GM19452 (cell line): Measurements from ENCODE around the gene CLC.
"Not testable (repeated sequence)": the region's sequence is repeated elsewhere in the genome, so short reads cannot be mapped to it uniquely, and the experiment has no call there.

Experiments used
- ATAC-seq: cut with Tn5 transposase; IDR thresholded peaks from one replicate; pipeline ENCODE4 v1.9.1; 2021; ENCODE audit not compliant: unreplicated experiment

CLC gene

DNA sequence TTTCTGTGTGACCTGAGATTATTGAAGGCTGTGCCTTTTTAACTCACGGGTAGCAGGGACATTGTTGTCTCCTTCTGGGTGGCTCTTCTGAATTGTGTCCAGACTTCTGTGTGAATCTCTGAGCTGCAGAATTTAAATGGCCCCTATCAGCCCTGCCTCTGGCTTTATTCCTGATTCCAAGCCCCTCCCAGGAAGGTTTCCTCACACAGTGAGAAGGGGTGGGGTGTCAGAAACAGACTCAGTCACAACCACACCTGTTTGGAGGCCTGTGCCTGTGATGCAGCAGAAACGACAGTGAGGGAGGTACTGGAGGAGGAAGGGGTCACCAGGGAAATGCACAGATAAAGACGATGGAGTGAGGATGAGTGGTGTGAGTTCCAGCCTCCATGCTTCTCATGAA is at the start of gene CLC:
Gene CLC, minus strand, starts transcription at position 139 of the 400 bp plus-strand sequence. Its CDS starts 77 bp downstream, at position 62.
- no peak for ATAC-seq

DNA sequence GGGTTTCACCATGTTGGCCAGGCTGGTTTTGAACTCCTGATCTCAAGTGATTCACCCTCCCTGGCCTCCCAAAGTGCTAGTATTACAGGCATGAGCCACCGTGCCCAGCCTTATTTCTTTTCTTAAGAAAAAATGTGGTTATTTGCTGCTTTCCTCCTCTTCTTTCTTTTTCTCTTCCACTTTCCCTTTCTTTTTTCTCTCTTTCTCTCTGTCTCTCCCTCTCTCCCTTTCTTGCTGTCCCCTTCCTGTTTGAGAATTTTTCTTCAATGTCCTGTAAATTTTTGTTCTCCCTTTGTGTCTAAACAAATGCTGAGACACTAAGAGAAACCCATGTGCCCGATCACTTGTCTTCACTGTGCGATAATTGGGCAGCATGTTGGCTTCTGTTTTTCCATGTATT is 43.1 kb upstream of the CLC start:
- ATAC-seq: no peak

DNA sequence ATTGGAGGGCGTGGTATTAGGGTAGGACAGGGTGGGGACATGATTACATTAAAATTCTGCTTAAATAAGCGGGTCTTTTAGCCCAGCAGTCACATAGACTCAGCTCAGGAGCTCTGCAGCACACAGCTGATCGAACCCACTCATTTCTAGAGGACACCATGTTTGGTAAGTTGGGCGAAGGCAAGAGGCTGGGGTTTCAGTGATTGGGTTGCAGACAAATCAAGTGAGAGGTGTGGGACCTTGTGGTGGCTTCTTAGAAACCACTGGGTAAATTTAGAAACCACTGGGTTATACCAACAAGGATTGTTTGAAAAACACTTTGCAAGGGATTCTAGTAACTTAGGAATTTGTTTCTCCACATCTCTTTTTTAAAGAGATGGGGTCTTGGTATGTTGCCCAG is 40.9 kb upstream of the CLC start, which contains the start of gene LEUTX:
Gene LEUTX, plus strand, starts transcription at position 92 of the 400 bp plus-strand sequence. Its CDS starts 67 bp downstream, at position 159.
- ATAC-seq: no peak

DNA sequence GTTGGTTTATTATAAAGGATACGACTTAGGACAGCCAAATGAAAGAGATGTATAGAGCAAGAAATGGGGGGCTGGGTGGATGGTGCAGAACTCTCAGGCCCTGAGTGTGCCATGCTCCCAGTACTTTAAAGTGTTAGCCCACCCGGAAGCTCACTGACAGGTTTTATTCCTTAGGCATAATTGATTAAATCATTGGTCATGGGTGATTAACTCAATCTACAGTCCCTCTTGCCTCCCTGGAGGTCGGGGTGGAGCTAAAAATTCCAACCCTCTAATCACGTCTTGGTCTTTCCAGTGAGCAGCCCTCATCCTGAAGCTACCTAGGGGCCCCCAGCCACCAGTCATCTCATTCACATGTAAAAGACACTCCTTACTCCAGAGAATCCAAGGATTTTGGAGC is 31.0 kb upstream of the CLC start:
- ATAC-seq: no peak

DNA sequence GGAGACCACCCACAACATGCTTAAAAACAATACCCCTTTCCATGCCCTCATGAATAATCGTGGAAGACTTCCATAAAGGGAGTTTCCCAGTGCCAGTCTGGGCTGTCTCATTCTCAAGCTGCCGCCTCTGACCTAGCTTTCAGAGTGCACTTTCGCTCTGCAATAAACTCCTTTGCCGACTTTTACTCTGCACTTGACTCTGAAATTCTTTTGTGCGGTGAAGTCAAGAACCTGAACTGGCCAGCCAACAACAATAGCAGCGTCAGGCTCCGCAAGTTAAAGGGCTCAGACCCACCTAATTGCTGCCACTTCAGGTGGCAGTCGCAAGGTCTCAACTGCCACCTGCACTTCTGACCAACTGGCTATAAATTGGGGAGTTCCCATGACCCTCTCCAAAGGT is 30.5 kb upstream of the CLC start:
- ATAC-seq: no peak

DNA sequence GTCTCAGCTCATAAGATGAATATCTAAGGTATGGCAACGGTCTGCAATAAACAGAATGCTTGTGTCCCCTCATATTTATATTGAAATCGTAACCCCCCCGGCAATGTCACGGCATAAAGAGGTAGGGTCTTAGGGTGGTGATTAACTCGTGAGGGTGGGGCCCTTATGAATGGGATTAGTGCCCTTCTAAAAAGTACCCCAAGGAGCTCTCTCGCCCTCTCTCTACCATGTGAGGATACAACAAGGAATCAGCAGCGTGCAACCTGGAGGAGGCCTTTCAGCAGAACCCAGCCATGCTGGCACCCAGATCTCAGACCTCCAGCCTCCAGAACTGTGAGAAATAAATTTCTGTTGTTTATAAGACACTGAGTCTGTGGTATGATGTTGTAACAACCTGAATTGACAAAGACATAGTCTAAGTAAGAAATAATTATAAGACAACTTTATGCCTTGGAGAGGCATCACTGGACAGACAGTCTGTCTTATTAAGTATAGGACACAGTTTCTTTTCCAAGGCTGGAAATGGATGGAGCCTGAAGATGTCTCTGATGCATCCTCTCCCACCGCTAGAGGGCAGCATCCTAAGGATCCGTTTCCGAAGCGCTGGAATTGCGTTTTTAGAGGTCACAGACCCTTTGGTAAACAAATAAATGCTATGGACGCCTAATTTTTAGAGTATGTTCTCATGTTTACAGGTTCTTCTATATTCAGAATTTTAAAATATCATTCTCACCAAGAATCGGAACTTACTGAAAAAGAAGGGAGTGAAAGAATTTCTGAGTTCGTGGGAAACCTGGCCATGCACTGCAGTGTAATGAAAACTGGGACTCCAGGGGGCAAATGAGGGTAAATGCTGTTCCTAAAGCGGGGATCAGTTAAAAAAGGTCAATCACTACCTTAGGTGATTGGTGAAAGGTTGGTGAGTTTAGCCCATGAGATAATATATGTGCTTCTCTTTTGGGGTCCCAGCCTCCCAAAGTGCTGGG is 27.6 kb upstream of the CLC start:
- no peak for ATAC-seq

DNA sequence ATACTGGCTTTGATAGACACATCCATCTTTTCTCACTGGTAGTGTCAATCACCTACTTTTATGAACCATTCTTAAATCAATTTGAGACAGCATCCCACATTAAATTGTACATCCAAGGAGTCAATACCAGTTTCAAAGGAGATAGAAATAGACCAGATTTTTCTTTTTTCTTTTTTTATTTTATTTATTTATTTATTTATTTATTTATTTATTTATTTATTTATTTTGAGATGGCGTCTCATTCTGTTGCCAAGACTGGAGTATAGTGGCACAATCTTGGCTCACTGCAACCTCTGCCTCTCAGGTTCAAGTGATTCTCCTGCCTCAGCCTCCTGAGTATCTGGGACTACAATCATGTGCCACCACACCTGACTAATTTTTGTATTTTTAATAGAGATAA is 24.0 kb upstream of the CLC start:
- not testable (repeated sequence) for ATAC-seq

DNA sequence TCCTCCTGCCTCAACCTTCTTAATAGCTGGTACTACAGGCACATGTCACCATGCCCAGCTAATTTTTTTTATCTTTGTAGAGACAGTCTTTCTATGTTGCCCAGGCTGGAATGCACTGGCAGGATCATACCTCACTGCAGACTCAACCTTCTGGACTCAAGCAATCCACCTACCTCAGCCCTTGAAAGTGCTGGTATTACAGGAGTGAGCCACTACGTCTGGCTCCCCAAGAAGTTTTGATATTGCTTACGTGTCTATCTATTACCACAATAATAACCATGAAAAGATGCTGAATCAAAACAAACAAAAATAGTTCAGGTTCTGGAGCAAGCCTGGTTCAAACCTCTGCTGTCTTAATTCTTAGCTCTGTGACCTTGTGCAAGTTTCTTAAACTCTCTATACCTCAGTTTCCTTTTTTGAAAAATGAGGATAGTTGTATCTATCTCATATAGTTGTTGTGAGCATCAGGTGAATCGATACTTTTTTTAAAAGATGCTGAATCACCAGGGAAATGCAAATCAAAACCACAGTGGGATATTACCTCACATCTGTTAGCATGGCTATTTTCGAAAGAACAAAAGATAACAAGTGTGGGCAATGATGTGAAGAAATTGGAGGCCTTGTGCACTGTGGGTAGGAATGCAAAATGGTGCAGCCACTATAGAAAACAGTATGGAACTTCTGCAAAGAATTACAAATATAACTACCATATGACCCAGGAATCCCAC is 21.8 kb upstream of the CLC start:
- ATAC-seq: peak; percentile 67

DNA sequence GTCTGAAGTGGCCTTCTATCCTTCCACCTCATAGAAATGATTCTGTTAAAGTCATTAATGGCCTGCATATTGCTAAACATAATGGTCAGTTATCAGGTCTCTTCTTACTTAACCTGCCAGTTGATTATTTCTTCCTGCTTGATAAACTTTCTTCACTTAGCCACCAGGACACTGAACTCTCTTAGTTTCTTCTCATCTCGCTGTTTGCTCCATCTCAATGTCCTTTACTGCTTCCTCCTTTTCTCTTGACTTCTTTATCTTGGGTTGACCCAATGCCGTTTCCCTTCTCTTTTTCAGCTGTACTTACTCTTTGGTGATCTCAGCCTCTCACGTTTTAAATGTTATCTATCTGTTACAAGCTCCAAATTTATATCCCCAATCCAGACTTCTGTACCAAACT is 17.1 kb upstream of the CLC start:
- ATAC-seq: no peak

DNA sequence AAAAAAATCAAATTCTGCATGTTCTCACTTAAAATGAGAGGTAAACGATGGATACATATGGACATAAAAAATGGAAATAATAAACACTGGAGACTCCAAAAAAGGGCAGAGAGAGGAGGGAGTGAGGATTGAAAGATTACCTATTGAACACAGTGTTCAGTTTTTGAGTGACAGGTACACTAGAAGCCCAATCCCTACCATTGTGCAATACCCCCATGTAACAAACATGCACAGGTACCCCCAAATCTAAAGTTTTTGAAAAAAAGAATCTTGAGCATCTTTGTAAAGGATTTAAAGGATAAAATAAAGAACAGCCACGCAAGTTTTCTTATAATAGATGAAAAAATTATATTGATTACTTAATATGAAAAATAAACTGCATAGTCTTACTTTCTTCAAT is 16.7 kb upstream of the CLC start:
- no peak for ATAC-seq

DNA sequence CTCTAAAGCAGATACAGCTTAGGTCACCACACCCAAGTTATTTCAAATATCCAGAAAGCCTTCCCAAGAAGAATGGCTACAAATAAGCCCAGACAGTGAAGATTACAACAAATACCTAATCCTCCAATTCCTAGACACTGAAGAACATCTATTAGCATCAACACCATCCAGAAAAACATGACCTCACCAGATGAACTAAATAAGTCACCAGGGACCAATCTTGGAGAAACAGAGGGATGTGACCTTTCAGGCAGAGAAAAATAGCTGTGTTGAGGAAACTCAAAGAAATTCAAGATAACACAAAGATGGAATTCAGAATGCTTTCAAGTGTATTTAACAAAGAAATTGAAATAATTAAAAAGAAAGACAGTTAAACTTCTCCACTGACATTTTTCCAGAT is 15.0 kb upstream of the CLC start:
- no peak for ATAC-seq

DNA sequence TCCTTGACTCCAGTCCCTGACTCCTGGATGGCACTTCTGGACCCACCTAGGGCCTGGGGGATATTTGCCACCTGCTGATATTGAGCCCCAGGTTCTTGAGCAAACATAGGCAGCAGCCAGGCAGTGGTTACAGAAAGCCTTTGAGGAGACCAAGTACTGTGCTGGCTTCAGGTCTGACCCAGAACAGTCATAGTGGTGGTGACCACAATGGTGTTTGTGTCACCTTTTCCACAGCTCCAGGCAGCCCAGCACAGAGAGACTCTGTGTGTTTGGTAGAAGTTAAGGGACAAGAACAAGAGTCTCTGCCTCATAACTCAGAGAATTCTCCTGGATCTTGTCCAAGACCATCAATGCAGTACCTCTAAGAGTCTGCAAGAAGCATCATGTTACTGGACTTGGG is 14.6 kb upstream of the CLC start:
- ATAC-seq: no peak

DNA sequence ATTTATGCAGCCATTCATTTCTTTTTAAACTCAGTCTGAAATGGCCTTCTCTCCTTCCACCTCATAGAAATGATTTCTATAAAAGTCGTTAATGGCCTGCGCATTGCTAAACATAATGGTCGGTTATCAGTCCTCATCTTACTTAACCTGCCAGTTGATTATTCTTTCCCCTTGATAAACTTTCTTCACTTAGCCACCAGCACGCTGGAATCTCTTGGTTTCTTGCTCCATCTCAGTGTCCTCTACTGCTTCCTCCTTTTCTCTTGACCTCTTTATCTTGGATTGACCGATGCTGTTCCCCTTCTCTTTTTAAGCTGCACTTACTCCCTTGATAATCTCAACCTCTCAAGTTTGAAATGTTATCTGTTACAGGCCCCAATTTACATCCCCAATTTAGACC is 12.2 kb upstream of the CLC start:
- ATAC-seq: no peak

DNA sequence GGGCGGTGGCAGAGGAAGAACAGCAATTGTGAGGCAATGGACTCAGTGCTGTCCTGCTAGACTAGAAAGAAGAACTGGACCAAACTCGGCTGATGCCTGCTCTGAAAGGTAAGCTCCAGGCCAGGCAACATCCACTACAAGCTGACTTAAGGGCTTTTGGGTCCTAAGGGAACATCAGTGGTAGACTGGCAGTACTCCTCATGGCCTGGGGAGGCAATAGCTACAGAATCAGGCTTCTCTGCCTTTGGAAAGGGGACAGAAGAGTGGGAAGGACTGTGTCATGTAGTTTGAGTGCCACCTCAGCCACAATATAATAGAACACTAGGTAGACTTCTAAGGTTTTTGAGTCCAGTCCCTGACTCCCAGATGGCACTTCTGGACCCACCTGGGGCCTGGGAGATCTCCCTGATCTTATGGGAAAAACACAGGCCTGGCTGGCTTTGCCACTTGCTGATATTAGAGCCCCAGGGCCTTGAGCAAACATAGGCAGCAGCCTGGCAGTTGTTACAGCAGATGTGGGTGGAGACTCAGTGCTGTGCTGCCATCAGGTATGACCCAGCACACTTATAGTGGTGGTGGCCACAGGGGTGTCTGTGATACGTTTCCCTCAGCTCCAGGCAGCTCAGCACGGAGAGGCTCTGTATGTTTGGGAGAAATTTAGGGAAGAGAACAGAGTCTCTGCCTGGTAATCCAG is 9.2 kb upstream of the CLC start:
- ATAC-seq: no peak

DNA sequence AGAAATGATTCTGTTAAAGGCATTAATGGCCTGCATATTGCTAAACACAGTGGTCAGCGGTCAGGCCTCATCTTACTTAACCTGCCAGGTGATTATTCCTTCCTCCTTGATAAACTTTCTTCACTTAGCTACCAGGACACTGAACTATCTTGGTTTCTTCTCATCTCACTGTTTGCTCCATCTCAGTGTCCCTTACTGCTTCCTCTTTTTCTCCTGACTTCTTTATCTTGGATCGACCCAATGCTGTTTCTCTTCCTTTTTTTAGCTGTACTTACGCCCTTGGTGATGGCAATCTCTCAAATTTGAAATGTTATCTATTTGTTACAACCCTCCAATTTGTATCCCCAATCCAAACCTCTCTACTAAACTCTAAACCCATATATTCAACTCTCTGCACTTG is 7.8 kb upstream of the CLC start:
- no peak for ATAC-seq

DNA sequence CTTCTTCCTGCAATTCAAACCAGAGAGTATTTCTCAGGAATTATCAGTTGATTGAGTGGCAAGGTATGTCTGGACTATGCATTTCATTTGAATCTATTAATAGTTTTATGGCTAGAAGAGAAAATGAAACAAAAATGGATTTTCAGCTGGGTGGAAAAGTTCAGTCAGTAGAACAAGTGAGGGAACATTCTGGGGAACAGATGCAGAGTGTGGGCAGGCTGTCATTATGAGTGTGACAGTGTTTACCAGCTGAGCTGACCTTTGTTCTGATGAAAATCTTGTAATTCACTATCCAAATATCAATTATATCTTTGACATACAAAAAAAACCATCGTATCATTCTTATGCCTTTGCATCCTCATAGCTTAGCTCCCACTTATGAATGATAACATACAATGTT is 2.6 kb upstream of the CLC start:
- no peak for ATAC-seq

DNA sequence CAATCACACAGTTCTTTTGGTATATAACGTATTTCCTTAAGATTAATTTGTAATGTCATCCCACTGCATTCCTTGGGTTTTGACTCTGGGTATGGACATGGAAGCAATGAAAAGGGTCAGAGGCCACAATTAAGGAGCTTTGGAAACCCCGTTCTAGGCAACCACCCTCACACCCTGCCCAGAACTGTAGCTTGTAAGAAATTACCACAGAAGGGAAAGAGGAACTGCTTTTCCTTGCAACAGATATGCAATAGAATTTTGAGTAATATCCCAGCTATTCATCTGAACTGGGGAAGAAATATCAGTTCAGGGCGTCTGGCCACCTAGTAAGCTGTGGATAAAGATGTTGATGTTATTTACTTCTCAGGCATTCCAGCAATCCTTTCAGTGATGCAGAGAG is 985 bp upstream of the CLC start:
- no peak for ATAC-seq

DNA sequence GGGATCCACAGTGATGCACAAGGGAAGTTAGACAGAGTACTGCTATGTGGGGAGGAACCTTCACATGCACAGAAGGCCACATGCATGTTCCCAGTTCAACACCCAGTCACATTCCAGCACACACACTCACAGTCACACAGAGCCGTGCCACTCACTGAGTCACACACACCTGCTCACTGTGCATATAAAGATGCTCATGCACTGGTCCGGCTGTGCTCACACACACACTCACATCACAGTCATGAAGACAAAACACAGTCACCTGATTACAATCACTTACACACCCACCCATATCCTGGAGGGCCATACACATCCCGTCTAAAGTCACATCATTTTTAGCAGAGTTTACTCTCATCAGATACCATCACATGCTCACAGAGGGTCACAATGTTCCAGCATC is 478 bp downstream of the CLC start:
- ATAC-seq: no peak

DNA sequence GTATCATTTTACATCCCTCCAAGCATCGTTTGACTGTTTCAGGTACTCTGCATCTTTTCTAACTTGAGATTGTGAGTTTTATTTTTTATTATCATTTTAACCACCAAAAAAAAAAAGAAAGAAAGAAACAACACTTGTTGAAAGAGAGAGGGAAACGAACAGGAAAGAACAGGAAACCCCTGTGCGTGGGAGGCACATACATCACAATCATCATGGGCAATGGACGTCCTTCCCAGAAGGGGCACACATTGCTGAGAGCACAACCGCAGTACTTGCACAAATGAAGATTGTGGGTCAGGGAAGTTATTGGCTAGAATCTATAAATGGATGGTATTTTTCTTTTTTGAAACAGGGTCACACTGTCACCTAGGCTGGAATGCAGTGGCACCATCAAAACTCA is 1.7 kb downstream of the CLC start:
- ATAC-seq: no peak

DNA sequence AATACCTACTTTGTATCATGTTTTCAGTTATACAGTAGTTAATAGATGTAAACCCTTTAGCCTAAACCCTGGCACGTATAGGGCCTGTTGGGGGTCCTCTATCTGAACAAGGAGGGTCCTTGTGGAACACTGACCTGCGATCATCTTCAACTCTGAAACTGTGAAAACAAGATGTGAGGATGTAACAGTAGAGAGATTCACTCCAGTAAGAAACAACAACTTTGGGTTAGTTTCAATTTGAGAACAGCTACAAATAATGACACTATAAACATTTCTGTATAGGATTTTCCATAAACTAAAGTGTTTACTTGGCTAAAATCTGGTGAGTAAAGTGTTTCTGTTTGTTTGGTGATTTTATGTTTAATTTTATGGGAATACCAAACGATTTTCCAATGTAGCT is 2.1 kb downstream of the CLC start:
- ATAC-seq: no peak

DNA sequence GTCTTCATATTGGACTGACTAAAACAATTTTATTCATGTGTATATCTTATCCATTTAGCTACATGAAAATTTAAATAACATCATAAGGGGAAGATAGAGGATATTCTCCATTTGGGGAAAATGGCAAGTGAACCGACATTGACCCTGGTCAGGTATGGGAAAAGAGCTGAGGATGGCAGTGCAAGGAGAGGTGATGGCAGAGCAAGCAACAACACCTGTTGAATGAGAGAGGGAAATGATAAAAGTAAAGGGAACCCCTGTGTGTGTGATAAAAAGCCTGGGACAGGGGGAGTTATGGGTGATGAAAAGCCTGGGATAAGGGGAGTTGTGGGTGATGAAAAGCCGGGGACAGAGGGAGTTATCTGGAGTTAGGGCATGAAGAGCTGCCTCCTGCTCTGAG is 4.0 kb downstream of the CLC start:
- ATAC-seq: no peak

DNA sequence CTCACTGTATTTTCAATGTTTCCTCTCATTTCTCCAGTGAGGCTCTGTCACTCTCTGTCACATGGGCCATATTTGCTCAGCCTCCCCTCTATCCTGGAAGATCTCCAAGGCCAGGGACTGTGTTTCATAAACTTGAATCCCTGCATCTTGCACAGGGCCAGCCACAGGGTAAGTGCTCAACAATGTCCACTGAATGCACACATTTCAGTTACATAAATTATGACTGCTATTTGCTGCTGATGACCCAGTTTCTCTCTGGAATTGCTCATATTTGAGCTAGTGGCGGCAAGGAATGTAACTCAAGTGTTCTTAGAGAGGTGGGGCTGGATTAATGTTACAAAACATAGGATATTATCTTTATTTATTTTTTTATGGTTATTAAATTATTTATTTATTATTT is 6.1 kb downstream of the CLC start:
- ATAC-seq: no peak
